ENCODE data around the gene MFAP4.

The MFAP4 gene

GRCh38 chr17:19384723-19385391 is 2.1 kb downstream of the MFAP4 start:
- peak; percentile 15 for DNase-seq

GRCh38 chr17:19383681-19384470 is 3.1 kb downstream of the MFAP4 start:
- DNase-seq: peak; percentile 17

GRCh38 chr17:19382531-19383444 is 4.2 kb downstream of the MFAP4 start:
- peak; percentile 19 for DNase-seq

GRCh38 chr17:19381741-19382444 is 5.1 kb downstream of the MFAP4 start:
- DNase-seq: peak; percentile 10

GRCh38 chr17:19381361-19381740 is 5.6 kb downstream of the MFAP4 start:
- DNase-seq: no peak

- DNase-seq: peak; percentile 19
Measured at GRCh38 chr17:19380481-19381301, 6.3 kb downstream of the MFAP4 start.

- peak; percentile 22 for DNase-seq
Measured at GRCh38 chr17:19379361-19380065, 7.5 kb downstream of the MFAP4 start.

GRCh38 chr17:19378416-19379360 is 8.3 kb downstream of the MFAP4 start, which contains the start of gene MAPK7:
TSS of gene MAPK7 (plus strand) at chr17:19378498. CDS start at chr17:19378901, 403 bp downstream.
- DNase-seq: no peak

GRCh38 chr17:19377602-19378415 is 9.2 kb downstream of the MFAP4 start:
- DNase-seq: peak; percentile 95

GRCh38 chr17:19376811-19377210 is 10.2 kb downstream of the MFAP4 start:
- DNase-seq: peak; percentile 22

- no peak for DNase-seq
Measured at GRCh38 chr17:19375732-19376131, 11.3 kb downstream of the MFAP4 start.

GRCh38 chr17:19374136-19374535 is 12.9 kb downstream of the MFAP4 start:
- DNase-seq: peak; percentile 20

- DNase-seq: peak; percentile 20
Measured at GRCh38 chr17:19372866-19373504, 14.0 kb downstream of the MFAP4 start.

- DNase-seq: peak; percentile 16
Measured at GRCh38 chr17:19372439-19372838, 14.6 kb downstream of the MFAP4 start.

GRCh38 chr17:19372011-19372370 is 15.0 kb downstream of the MFAP4 start:
- peak; percentile 21 for DNase-seq

- peak; percentile 20 for DNase-seq
Measured at GRCh38 chr17:19371259-19372010, 15.6 kb downstream of the MFAP4 start.

GRCh38 chr17:19370493-19370960 is 16.5 kb downstream of the MFAP4 start:
- peak; percentile 33 for DNase-seq

Measured in stimulated activated CD8-positive, alpha-beta memory T cell treated with anti-CD3 and anti-CD28 coated beads, Interleukin-4, amount 100 ng/mL, for 48 hours (primary cell).